GM18867 (cell line): ENCODE data around the gene BRINP3.

Experiments used
- ATAC-seq: cut with Tn5 transposase; IDR thresholded peaks from one replicate; pipeline ENCODE4 v1.9.1; 2021; ENCODE audit warnings: mild to moderate bottlenecking, moderate library complexity; ENCODE audit not compliant: unreplicated experiment

BRINP3 gene

DNA sequence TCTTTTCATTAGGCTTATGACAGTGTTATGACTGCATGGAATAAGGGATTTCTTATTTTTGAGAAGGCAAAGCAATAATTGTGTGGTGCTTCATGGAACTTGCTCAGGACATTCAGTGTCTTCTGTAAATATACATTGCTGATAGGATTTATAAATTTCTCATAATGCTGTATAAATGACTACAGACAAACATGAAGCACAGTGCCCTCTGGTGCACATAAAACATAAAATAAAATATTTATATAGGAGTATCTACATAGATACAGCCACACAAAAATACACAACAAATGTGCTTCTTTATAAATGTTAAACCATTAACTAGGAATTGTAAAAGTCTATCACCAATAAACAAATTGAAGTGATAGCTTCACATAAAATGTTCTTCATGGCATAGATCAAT is 24.1 kb downstream of the BRINP3 start:
- no peak for ATAC-seq

DNA sequence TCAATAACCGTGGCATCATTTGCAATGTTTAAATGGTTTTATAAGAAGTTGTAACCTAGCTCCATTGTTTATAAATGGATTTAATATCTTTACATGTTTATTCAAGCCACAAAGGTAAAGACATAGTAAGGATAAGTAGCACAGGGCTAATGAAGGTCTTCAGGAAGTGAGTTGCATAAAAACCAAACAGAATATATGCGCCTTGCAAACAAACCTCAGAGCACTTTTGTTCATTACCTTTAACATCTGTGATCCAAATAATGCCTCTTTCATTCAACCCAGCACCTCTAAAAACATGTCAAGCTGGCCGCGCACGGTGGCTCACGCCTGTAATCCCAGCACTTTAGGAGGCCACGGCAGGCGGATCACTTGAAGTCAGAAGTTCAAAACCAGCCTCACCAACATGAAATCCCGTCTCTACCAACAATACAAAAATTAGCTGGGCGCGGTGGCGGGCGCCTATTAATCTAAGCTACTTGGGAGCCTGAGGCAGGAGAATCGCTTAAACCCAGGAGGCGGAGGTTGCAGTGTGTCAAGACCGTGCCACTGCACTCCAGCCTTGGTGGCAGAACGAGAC is 25.3 kb downstream of the BRINP3 start:
- no peak for ATAC-seq

DNA sequence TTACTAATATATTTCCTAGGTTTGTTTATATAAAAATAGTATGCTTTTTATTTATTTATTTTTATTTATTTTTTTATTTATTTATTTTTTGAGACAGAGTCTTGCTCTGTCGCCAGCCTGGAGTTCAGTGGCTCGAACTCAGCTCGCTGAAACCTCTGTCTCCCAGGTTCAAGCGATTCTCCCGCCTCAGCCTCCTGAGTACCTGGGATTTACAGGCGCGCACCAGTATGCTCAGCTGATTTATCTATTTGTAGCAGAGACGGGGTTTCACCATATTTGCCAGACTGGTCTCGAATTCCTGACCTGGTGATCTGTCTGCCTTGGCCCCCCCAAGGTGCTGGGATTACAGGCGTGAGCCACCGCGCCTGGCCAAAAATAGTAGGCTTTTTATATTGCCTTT is 33.2 kb downstream of the BRINP3 start:
- ATAC-seq: no peak

DNA sequence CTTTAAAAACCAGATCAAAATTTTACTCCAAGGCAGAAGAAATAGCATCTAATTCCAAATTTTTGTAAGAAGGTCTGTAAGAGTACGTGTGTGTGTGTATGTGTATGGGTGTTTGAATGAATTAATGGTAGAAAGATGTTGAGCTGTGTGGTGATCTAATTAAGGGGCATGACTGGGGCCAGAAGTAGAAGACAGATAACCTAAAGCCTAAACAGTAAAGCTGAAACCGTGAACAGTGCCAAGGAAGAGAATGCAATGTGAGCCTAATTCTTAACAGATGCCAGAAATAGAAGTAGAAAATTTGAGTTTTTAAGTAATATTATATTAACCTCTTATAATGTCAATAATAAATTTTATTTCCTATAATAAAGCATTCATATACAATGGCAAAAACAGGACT is 38.2 kb downstream of the BRINP3 start:
- ATAC-seq: no peak

DNA sequence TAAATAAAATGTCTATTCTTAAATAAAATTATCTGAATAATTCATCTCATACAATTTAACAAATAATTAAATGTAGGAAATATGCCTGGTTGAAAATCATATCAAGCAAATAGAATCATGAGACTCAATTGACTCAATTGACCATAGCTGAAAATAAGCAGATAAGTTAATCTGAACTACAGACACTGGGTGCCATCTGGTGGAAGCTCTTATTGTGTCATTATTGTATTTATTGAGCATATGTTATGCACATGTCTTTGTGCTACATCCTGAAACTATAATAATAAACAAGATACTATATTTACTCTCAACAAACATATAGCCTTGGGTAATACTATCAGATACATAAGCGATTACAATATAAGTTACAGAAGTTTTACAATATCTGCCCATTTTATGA is 41.0 kb downstream of the BRINP3 start:
- ATAC-seq: peak; percentile 84

DNA sequence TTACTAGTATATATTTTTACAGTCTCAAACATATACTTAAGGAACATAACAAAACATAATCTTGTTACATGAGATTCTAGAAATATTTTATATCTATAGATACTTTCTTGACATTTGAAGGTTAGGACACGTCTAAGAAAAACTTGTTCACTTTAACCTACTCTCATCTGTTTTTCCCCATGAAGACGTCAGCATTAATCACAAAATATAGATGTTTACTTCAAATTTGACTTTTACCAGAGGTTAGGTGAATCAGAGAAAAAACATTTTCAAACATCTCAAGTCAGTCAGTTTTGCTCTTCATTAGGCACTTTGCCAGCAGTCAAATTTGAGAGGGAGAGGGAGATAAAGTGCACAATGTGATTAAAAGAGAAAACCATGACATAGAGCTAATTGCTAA is 47.7 kb downstream of the BRINP3 start:
- ATAC-seq: no peak

DNA sequence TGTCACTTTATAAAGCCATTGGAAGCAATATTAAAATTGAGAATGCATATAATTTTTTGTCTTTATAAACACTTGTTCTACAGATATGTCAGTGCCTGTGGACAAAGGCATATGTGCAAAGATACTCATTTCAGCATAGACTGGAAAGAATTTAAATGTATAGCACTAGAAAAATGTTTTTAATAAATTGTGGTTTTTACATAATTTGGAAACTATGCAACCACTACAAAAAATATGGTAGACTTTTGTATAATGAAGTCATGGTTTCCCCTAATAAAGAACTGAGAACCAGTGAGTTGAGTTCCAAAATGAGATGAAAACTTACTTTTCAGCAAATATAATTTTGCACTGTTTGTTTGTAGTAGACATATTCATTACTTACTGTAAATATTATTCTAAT is 48.5 kb downstream of the BRINP3 start:
- no peak for ATAC-seq

DNA sequence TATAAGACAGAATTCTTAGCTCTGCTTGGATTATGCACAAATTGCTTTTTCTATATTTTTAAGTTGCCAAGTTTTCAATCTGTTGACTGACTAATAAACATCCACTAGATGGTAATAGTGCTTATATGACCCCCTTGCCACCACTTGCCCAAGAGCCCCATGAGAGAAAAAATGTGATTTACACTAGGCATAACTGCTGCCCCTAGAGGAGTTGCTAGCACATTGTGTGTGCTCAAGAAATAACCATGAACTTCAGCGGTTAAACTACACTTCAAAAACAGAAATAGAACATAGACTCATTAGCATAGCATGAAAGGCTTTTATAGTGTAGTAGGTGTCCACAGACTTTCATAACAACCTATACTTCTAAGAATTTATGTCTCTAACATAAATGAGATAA is 61.4 kb downstream of the BRINP3 start:
- no peak for ATAC-seq

DNA sequence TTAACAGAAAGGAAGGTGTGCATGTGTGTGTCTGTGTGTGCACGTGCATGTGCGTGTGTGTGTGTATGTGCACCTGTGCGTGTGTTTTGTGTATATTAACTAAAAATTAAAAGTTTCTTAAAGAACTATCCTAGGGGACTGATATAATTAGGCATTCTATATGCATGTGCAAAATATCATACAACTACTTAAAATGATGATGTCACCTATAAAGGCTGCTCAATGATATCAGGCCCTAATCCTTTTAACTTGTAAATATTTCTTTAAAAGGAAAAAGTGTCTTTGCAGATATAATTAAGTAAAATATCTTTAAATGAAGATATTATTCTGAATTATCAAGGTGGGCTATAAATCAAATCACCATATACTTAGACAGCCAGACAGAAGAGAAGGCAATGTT is 64.5 kb downstream of the BRINP3 start:
- ATAC-seq: no peak

DNA sequence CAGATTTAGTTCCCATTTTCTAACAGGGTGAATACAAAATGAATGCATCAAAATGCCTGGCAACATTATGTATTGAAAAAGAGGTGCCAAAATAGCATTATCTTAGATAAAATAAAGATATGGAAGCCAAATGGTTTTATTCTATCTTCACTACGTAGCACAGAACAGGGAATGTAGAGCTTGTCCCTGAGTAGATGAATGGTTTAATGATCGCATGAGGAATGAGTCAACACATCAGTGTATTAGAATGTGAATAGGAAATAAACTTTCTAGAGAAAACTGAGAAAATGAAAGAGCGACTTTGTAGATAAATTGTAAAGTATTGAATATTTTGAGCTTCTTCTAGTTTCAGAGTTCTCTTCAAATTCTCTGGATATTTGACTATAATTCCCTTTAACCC is 74.3 kb downstream of the BRINP3 start:
- no peak for ATAC-seq

DNA sequence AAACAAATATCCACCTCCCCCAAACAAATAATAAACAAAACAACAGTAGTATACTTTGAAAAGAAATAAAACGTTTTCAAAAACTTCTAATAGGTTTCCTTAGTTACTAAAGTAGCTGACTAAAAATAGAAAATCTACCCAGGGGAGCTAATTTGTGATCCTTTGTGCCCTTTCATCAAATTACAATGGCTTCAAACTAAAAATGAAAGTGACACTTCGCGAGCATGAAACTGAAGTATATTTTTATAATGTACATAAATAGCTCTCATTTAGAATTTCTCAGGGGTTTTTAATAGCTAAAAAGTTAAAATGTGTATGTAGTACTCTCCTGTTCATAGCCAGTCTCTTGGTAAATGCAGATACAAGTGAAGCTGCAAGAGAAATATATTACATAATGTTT is 78.4 kb downstream of the BRINP3 start:
- ATAC-seq: peak; percentile 55

DNA sequence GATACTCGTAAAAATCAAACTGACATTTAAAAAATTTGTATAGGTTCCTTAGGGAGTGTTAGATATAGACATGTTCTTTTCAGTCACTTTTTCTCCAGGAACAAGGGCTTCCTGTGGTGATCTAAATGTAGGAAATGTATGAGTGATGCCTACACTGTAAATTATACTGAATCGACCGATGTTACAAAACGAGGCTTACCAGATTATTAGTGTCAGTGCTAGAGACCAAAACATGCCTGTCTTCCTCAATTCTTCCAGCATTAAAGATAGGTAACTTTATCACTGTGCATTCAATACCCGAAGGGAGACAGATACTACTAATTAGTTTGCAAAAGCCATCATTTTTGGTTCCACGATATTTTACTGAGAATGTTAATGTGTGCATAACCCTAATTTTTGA is 86.1 kb downstream of the BRINP3 start:
- no peak for ATAC-seq

DNA sequence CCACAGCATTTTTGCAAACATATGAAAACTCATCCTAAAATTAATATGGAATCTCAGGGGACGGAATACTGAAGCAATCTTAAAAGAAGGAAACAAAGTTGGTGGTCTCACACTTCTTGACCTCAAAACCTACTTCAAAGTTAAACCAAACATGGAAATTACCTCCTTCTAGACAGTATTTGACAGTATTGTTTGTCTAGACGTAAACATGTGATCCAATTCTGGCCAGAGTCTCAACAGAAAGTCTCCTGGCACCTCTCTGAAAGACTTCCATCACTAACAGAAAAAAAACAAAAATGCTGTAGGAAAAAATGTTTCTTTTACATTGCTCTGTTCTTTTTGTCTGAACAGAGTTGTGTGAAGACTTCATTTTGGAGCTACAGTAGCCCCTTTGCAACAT is 99.7 kb downstream of the BRINP3 start:
- ATAC-seq: no peak

DNA sequence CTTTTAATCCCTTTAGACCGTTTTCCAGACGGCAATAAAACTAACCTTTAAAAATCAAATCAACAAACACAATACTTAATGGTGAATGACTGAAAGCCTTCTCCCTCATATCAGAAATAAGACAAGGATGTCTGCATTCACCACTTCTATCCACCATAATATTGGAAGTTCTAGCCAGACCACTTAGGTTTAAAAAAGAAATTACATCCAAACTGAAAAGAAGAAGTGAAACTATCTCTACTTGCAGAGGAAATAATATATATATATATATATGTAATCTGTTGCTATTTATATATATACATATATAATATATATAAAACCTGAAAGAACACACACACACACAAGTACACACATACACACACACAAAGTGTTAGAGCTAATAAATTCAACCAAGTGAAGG is 100.4 kb downstream of the BRINP3 start:
- peak; percentile 27 for ATAC-seq

DNA sequence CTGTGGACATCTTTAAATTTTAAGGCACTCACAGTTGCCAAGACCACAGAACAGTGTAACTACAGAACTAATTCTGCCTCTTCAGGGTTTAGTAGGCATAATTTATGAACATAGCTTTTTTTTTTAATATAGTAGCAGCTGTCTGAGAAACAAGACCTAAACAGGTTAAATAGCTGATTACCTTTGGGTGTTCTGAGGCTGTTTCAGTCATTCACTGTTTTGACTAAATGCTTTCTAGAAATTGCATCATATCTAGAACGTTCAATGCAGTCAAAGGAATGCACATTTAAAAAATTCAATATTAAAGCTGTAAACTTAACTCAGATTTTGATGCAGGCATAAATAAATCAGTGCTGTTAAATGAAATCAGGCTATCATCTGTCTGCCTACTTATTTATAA is 101.6 kb downstream of the BRINP3 start:
- ATAC-seq: no peak

DNA sequence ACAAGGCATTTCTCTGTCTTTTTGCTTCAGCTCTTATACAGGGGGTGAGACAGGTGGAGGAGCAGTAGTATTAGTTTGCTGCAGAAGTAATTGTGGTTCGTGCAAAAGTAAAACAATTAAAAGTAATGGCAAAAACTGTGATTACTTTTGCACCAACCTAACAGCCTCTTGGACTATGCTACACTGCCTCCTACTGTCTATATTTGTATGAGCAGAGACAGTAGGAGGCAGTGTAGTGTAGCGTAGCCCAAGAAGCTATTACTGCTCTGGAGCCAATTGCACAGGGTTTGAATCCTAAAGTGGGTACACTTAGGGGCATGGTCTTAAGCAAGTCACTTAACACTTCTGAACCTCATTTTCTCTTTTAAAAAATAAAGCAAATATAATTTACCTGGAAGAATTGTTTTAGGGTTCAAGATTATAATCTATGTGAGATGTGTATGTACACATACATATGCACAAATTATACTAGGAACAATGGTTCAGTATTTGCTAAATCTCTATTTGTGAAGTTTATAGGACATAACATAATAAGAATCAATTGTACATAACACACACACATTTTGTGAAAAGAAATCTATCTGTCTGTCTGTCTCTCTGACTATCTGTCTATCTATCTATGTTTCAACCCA is 103.8 kb downstream of the BRINP3 start:
- peak; percentile 85 for ATAC-seq

DNA sequence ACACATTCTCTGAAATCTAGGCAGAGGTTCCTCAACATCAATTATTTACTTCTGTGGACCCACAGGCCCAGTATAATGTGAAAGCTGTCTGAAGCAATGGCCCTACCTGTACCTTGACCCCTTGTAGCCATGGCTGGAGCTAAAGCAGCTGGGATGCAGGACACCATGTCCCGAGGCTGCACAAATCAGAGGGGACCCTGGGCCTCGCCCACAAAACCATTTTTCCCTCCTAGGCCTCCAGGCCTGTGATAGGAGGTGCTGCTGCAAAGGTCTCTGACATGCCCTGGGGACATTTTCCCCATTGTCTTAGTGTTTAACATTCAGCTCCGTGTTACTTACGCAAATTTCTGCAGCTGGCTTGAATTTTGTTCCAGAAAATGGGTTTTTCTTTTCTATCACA is 110.5 kb downstream of the BRINP3 start:
- no peak for ATAC-seq

DNA sequence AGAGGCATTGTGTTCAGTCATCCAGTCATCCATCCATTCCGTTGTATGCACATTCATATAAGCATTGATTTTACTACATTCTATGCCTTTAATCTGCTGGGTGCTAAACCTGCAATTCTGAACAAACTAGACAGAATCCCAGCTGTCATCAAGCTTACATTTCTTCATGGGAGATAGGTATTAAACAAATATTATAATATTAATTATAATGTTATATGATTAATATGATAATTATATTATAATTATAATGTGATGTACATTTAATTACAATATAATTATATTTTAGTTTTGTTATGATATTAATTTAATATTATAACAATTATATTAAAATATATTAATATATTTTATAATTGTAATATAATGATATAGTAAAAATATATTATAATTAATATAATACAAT is 112.4 kb downstream of the BRINP3 start:
- no peak for ATAC-seq

DNA sequence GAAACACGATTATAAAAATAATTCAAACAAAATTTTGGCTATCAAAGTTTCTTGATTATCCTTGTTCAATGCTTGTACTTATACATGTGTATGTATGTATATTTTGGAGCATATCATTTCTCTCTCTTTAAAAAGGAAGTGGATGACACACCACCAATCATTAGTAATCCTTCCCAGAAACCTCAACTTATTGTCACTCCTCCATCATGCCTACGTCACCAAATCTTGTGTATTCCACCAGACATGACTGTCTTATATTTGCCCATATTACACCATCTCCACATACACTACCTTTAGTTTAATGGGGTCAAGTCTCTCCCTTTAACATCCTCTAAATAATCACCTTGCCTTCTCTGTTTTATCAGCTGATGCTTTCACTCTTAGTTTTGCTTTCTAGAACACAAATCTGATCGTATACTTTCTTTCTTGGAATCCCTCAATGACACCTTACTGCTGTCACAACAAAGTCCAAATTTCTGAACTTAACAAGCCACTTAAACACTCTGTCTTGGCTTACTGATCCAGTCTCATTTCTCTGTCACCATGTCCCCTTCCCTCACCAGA is 124.0 kb downstream of the BRINP3 start:
- ATAC-seq: peak; percentile 54

DNA sequence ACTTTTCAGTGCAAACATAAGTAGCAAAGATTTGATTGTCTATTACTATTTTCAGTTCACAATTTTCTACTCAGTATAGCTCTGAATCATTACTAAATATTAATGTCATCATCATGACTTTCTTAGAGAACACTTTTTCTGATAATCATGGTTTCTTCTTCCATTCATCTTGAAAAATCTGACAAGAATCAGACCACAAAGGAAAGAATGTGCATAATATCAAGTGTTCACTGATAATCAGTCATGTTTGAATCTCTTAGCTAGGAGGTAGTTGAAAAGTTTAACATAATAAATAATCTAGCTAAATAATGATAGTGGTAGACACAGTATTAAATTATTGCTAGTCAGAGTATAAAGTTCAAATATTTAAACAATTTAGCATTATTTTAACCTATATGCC is 133.2 kb downstream of the BRINP3 start:
- no peak for ATAC-seq

DNA sequence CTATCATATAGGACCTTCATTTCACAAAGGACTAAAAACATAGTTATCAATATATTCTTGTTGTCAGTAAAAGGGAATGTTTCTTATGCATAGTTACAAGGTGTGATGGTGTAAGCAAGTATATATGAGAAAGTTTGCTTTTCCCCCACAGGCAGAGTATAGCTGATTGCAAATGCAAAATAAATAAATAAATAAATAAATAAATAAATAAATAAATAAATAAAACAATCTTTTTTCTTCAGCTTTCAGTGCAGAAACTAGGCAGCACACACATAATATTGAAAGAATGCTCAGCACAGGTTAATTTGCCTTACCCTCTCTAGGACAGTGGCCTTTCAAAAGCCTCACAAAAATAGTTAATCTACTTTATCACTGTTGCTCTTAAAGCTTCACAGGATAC is 138.8 kb downstream of the BRINP3 start:
- ATAC-seq: no peak

DNA sequence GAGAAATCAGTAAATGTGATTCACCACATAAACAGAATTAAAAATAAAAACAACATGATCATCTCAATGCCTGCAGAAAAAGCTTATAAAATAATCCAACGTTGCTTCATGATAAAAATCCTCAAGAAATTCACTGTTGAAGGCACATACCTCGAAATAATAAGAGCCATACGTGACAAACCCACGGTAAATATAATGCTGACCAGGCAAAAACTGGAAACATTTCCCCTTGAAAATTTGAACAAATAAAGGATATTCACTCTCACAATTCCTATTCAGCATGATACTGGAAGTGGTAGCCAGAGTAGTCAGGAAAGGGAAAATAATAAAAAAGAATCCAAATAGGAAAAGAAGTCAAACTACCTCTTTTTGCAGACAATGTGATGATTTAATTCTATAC is 148.8 kb downstream of the BRINP3 start:
- no peak for ATAC-seq

DNA sequence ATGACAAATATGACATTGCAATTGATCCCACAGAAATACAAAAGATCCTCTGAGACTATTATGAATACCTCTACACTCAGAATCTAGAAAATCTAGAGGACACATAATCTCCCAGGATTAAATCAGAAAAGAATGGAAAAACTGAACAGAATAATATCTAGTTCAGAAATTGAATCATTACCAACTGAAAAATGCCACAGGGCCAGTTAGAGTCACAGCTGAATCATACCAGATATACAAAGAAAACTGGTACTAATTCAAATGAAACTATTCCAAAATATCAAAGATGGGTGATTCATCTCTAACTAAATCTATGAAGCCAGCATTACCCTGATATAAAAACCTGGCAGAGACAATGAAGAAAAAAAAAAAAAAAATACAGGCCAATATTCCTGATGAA is 149.3 kb downstream of the BRINP3 start:
- no peak for ATAC-seq
